Measurements from ENCODE around the gene BMP6. TPM values are rescaled to one million over a fixed set of nuclear protein-coding genes. Genes with fewer than 3 reads are reported as not detected.
A peak's percentile ranks its signal among the peaks of the same experiment; 100 is the strongest.

The BMP6 gene
- total RNA-seq, 6 experiments from 2014 or later, result 1.8 to 4.4 (median 2.6) TPM

- DNase-seq, result no peak
- 62% methylated on average over 1 of the region's 2 CpGs for WGBS (ENCODE audit: insufficient coverage, low coverage, low lambda C conversion rate, missing lambda C conversion rate)
- Histone ChIP-seq H3K36me3 (no peaks in the 10 kb centered on the region), H3K27me3 (no peaks in the 10 kb centered on the region), H3K9me3 (no peaks in the 10 kb centered on the region), H3K27ac (no peak overlapping the region), H3K4me3 (no peak overlapping the region), H3K4me1 (no peaks in the 10 kb centered on the region)
- TF ChIP-seq, protein P1, sequence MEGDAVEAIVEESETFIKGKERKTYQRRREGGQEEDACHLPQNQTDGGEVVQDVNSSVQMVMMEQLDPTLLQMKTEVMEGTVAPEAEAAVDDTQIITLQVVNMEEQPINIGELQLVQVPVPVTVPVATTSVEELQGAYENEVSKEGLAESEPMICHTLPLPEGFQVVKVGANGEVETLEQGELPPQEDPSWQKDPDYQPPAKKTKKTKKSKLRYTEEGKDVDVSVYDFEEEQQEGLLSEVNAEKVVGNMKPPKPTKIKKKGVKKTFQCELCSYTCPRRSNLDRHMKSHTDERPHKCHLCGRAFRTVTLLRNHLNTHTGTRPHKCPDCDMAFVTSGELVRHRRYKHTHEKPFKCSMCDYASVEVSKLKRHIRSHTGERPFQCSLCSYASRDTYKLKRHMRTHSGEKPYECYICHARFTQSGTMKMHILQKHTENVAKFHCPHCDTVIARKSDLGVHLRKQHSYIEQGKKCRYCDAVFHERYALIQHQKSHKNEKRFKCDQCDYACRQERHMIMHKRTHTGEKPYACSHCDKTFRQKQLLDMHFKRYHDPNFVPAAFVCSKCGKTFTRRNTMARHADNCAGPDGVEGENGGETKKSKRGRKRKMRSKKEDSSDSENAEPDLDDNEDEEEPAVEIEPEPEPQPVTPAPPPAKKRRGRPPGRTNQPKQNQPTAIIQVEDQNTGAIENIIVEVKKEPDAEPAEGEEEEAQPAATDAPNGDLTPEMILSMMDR (IDR thresholded peaks at IDR 0.05), result no peak
- no peak for TF ChIP-seq POLR2A (IDR thresholded peaks at IDR 0.05)
- intact Hi-C loops (cut with DNase I), result no loop called here
- no peak for ATAC-seq
Measured at GRCh38 chr6:7691021-7691420, 34.9 kb upstream of the BMP6 start.

DNA sequence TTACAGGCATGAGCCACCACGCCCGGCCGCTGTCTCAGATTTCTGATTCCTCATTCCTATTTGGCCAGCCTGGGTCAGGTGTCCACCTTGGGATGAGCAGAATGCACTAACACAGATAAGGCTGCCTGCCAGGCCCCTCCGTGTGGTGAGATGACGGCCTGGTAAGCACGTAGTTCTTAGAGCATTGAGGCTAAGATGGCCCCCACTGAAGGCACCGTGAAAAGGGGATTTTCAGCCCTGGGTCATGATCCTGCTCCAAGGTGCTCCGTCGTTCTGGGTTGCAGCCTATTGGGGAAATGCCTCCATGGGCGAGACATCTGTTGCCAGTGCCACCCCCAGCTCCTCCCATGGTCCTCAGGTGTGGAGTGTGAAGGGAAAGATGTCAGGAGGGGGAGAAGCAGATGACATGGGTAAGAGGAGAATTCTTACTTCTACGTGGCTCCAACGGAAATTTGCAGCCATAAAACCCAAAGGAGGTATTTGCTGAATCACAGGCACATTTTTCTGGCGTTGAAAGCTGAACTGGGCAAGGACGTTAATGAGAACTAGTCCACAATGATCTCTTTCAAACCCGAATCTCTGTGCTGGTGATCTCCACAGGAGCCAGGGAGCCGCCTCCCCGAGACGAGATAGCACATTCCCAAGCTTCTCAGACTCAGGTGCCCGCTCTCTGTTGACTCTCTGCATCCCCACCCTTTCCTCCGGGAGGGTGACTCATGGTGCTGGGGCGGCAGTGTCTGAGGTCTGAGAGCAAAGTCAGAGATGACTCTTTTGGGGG is 34.0 kb upstream of the BMP6 start:
- intact Hi-C loops (cut with DNase I), result no loop called here
- H3K27ac ChIP-seq, result no peak overlapping the region
- H3K27me3 ChIP-seq, result no peaks in the 10 kb centered on the region
- WGBS (ENCODE audit: insufficient coverage, low coverage, low lambda C conversion rate, missing lambda C conversion rate), result 72% methylated on average over 15 of the region's 21 CpGs
- ATAC-seq (peak in 3 of 4 donors; percentile 28 to 72 (median 57)), DNase-seq (no peak)
- TF ChIP-seq, protein P1 (IDR thresholded peaks at IDR 0.05), result no peak
- TF ChIP-seq POLR2A (IDR thresholded peaks at IDR 0.05), result no peak
- no peaks in the 10 kb centered on the region for H3K36me3 ChIP-seq
- H3K4me3 ChIP-seq, result no peak overlapping the region
- H3K9me3 ChIP-seq, result no peaks in the 10 kb centered on the region
- no peaks in the 10 kb centered on the region for H3K4me1 ChIP-seq

DNA sequence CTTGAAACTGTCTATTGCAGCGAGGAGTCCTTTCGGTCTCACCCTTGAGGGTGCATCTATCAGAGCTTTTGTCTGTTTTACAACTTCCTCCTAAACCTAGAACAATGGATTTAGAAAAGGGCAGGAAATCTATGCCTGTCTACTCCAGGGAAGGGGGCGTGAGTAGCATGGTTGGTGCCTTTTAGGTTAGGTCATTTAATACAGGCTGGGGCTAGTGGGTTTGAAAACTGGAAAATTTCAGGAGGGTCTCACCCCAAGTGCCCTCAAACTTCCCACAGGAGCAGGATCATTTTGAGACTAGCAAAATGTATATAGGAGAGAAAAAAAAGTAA is 33.5 kb upstream of the BMP6 start:
- TF ChIP-seq, protein P1 (IDR thresholded peaks at IDR 0.05), result no peak
- TF ChIP-seq POLR2A (IDR thresholded peaks at IDR 0.05), result no peak
- 28% methylated on average over 3 of the region's 3 CpGs for WGBS (ENCODE audit: insufficient coverage, low coverage, low lambda C conversion rate, missing lambda C conversion rate)
- H3K9me3 ChIP-seq, result no peaks in the 10 kb centered on the region
- peaks cover 0 to under 1% (median 0%) of the 10 kb centered on the region in 4 donors for H3K4me1 ChIP-seq
- DNase-seq (no peak), ATAC-seq (peak in 1 of 4 donors; percentile 36)
- no peak overlapping the region for H3K27ac ChIP-seq
- H3K4me3 ChIP-seq, result no peak overlapping the region
- H3K36me3 ChIP-seq, result no peaks in the 10 kb centered on the region
- no peaks in the 10 kb centered on the region for H3K27me3 ChIP-seq
- intact Hi-C loops (cut with DNase I), result no loop called here

- intact Hi-C loops (cut with DNase I), result no loop called here
- ATAC-seq, result no peak
- no peaks in the 10 kb centered on the region for H3K9me3 ChIP-seq
Measured at GRCh38 chr6:7693827-7694226, 32.1 kb upstream of the BMP6 start.

More at GRCh38 chr6:7693827-7694226, 32.1 kb upstream of the BMP6 start:
- H3K4me3 ChIP-seq, result no peak overlapping the region
- peaks cover 0 to 8% (median 4%) of the 10 kb centered on the region in 4 donors for H3K4me1 ChIP-seq
- no peak for DNase-seq
- WGBS (ENCODE audit: insufficient coverage, low coverage, low lambda C conversion rate, missing lambda C conversion rate), result 79% methylated on average over 10 of the region's 10 CpGs
- no peaks in the 10 kb centered on the region for H3K27me3 ChIP-seq
- H3K27ac ChIP-seq, result no peak overlapping the region
- TF ChIP-seq, protein P1 (IDR thresholded peaks at IDR 0.05), result no peak
- TF ChIP-seq POLR2A (IDR thresholded peaks at IDR 0.05), result no peak
- H3K36me3 ChIP-seq, result no peaks in the 10 kb centered on the region
